ENCODE measurements around the gene RNASE8.

RNASE8 gene

DNA sequence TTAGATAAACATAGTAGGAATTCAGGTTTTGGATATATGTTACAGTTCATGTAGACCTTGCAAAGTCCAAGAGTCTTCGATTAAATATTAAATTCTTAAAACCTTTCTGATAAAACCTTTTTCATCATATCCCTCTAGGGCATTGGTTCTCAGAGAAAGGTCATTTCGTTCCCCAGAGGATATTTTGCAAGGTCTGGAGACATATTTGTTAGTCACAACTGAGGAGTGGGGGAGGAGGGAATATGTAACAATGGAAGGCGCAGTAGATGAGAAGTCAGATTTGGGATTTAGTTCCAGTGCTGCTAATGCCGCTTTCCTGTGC, 48.5 kb downstream of the RNASE8 start:
- TF ChIP-seq, protein P1, sequence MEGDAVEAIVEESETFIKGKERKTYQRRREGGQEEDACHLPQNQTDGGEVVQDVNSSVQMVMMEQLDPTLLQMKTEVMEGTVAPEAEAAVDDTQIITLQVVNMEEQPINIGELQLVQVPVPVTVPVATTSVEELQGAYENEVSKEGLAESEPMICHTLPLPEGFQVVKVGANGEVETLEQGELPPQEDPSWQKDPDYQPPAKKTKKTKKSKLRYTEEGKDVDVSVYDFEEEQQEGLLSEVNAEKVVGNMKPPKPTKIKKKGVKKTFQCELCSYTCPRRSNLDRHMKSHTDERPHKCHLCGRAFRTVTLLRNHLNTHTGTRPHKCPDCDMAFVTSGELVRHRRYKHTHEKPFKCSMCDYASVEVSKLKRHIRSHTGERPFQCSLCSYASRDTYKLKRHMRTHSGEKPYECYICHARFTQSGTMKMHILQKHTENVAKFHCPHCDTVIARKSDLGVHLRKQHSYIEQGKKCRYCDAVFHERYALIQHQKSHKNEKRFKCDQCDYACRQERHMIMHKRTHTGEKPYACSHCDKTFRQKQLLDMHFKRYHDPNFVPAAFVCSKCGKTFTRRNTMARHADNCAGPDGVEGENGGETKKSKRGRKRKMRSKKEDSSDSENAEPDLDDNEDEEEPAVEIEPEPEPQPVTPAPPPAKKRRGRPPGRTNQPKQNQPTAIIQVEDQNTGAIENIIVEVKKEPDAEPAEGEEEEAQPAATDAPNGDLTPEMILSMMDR (IDR thresholded peaks at IDR 0.05) = no peak

DNA sequence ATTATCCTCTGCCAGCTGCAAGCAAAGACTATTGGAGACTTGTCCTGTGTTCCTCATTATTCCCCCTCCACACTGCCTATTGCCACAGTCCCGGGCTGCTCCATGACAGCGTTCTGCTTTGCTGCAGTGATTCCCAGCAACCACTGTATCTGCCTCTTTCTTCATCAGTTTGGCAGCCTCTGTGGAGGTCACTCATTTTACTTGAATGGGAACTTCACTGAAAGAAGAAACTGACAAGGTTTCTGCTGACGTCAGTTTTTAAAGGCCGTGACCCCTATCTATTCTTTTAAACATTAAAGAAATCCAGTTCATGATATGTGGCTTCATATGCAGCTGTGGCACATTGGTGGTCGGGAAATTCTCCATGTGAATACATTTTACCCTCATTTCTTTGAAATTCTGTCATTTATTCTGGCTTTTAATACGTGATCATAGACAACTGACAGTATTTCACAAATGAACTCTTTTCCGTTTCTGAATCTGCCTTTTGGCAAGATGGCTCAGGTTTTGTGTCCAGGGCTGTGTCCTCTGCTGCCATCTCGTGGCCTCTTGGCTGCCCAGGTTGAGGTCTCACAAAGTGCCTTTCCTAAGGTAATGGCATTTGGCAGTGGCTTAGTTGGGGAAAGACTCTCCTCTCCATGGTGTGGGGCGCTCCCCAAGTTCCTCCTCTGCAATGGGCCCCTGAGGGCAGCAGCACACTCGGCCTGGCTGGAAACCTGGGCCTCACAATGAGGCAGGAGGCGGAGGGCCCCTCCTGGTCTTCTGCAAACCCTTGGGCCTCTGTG, 49.1 kb downstream of the RNASE8 start:
- TF ChIP-seq, protein P1 (IDR thresholded peaks at IDR 0.05) = peak; percentile 97

DNA sequence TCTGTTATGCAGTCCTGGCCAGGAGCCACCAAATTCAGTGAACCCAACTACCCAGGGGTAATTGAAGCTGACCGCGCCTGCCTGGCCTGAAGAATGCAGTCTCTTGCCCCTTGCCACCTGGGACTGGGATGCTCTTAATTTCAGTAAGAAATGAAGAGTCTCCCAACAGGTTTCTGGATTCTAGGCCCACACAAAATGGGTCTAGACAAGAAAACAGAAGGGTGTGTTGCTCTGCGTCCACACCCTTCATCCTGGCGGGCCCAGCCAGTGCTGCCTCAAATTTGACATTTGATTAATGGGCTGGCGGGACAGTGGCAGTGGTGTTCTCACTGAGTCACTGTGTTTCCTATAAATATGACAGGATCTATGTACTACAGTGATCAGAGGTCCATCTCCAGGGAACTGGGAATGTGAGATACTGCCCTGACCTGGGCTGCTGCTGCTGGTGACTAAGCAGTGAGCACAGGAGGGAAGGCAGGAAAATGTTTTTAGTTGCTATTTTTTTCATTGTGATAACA, 49.7 kb downstream of the RNASE8 start:
- TF ChIP-seq, protein P1 (IDR thresholded peaks at IDR 0.05) = no peak

Measured in LNCAP (cell line).